ENCODE results near the gene ARSG. TPM values are rescaled to one million over a fixed set of nuclear protein-coding genes. Genes with fewer than 3 reads are reported as not detected.

The ARSG gene
- total RNA-seq, 2 experiments from 2014 or later = 9.0 to 10.5 TPM

DNA sequence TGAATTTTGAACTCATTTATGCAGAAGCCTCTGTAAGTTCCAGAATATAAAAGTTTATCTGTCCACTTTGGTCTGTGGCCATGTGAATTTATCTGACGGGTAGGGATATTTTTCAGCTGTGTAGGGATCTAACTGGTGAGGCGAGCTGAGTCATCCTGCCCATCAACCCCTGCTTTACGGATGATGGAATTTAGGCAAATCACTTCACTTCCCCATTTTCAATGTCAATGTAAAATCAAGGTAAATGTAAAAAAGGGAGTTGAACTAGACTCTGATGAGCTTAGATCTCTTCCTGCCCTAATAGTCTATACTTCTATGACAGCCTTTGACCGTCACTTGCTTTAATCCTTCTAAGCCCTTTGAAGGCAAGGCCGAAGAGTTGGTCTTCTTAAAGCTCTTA is 2.9 kb upstream of the ARSG start:
- CTCF ChIA-PET = interaction anchor here (0.5 to 2.5 kb wide), 5 partner anchors 108 to 552 kb away, joined by 3 to 10 read pairs (median 4); no protein-coding TSS in a partner anchor
- no peaks in the 10 kb centered on the region for H3K9me3 Mint-ChIP-seq
- intact Hi-C loops (cut with micrococcal nuclease) = no loop called here
- H3K4me3 Mint-ChIP-seq = no peak overlapping the region
- peaks cover 1% of the 10 kb centered on the region for H3K36me3 Mint-ChIP-seq (ENCODE audit: low read depth)
- no peak for DNase-seq
- H3K27ac Mint-ChIP-seq = peak overlapping the region; percentile 34
- no peaks in the 10 kb centered on the region for H3K27me3 Mint-ChIP-seq (ENCODE audit: low read depth)
- peaks cover 36% of the 10 kb centered on the region for H3K4me1 Mint-ChIP-seq (ENCODE audit: low read depth)

DNA sequence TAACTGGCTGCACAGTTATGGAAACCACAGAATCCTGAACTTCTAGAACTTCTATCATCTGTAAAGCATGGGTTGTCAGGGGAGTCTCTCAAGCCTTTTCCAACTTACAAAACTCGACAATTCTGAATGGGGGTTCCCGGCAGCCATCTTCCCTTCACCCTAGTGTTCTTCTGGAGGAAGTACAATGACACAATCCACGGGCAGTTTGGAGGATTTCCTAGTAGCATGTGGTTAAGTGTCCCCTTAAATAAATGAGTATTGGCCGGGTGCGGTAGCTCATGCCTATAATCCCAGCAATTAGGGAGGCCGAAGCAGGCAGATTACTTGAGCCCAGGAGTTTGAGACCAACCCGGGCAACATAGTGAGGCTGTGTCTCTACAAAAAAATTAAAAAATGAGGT is 2.5 kb upstream of the ARSG start:
- Mint-ChIP-seq H3K9me3 (no peaks in the 10 kb centered on the region), H3K27ac (peak overlapping the region; percentile 34), H3K36me3 (ENCODE audit: low read depth) (peaks cover 1% of the 10 kb centered on the region), H3K4me3 (no peak overlapping the region), H3K27me3 (ENCODE audit: low read depth) (no peaks in the 10 kb centered on the region), H3K4me1 (ENCODE audit: low read depth) (peaks cover 36% of the 10 kb centered on the region)
- CTCF ChIA-PET = interaction anchor here (0.5 to 2.5 kb wide), 5 partner anchors 108 to 552 kb away, joined by 3 to 10 read pairs (median 4); no protein-coding TSS in a partner anchor
- intact Hi-C loops (cut with micrococcal nuclease) = no loop called here
- DNase-seq = peak; percentile 50

DNA sequence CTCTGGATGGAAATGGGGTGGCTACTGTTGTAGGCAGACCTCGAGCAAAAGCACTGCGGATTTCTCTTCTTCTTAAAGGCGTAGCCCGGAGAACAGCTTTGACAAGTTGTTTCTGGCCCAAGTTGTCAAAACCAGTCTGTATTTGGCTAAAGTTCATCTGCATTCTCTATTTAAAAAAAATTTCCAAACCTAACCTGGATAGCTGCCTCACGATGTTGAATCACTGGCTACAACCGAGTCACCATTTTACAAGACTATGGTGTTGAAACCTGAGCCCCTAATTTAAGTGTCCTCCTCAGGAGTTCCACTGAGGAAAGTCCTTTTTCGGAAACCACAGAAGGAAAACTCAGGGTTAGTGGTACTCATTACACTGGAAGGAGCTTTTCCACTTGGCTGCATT is 1.8 kb upstream of the ARSG start:
- CTCF ChIA-PET = interaction anchor here (1.0 to 2.5 kb wide), 4 partner anchors 25 to 147 kb away, joined by 3 to 10 read pairs (median 7); no protein-coding TSS in a partner anchor
- H3K4me1 Mint-ChIP-seq (ENCODE audit: low read depth) = peaks cover 36% of the 10 kb centered on the region
- H3K27me3 Mint-ChIP-seq (ENCODE audit: low read depth) = no peaks in the 10 kb centered on the region
- DNase-seq = no peak
- peaks cover 1% of the 10 kb centered on the region for H3K36me3 Mint-ChIP-seq (ENCODE audit: low read depth)
- no peaks in the 10 kb centered on the region for H3K9me3 Mint-ChIP-seq
- intact Hi-C loops (cut with micrococcal nuclease) = no loop called here
- peak overlapping the region; percentile 94 for H3K27ac Mint-ChIP-seq
- peak overlapping the region; percentile 89 for H3K4me3 Mint-ChIP-seq

- H3K4me3 Mint-ChIP-seq = peak overlapping the region; percentile 89
- CTCF ChIA-PET = interaction anchor here (1.0 to 2.5 kb wide), 4 partner anchors 25 to 147 kb away, joined by 3 to 10 read pairs (median 7); no protein-coding TSS in a partner anchor
- intact Hi-C loops (cut with micrococcal nuclease) = loop anchor here (2.0 to 10.0 kb wide), 4 partner anchors 31 to 1135 kb away; partner anchors contain the start of gene ABCA5
Observed at GRCh38 chr17:68289936-68290267, 1.4 kb upstream of the ARSG start.

GRCh38 chr17:68290268-68290954 is 884 bp upstream of the ARSG start:
- Mint-ChIP-seq H3K27ac (peak overlapping the region; percentile 94), H3K9me3 (no peaks in the 10 kb centered on the region), H3K4me1 (ENCODE audit: low read depth) (peaks cover 46% of the 10 kb centered on the region), H3K27me3 (ENCODE audit: low read depth) (no peaks in the 10 kb centered on the region), H3K4me3 (peak overlapping the region; percentile 89), H3K36me3 (ENCODE audit: low read depth) (peaks cover 1% of the 10 kb centered on the region)
- CTCF ChIA-PET = interaction anchor here (0.6 to 2.5 kb wide), 6 partner anchors 26 to 146 kb away, joined by 3 to 10 read pairs (median 6); no protein-coding TSS in a partner anchor
- intact Hi-C loops (cut with micrococcal nuclease) = loop anchor here (2.0 to 10.0 kb wide), 4 partner anchors 32 to 1134 kb away; partner anchors contain the start of gene ABCA5
- DNase-seq = peak; percentile 75

More at GRCh38 chr17:68289936-68290267, 1.4 kb upstream of the ARSG start:
- peak; percentile 25 for DNase-seq
- no peaks in the 10 kb centered on the region for H3K27me3 Mint-ChIP-seq (ENCODE audit: low read depth)
- H3K36me3 Mint-ChIP-seq (ENCODE audit: low read depth) = peaks cover 1% of the 10 kb centered on the region
- H3K4me1 Mint-ChIP-seq (ENCODE audit: low read depth) = peaks cover 41% of the 10 kb centered on the region
- H3K27ac Mint-ChIP-seq = peak overlapping the region; percentile 94
- no peaks in the 10 kb centered on the region for H3K9me3 Mint-ChIP-seq

DNA sequence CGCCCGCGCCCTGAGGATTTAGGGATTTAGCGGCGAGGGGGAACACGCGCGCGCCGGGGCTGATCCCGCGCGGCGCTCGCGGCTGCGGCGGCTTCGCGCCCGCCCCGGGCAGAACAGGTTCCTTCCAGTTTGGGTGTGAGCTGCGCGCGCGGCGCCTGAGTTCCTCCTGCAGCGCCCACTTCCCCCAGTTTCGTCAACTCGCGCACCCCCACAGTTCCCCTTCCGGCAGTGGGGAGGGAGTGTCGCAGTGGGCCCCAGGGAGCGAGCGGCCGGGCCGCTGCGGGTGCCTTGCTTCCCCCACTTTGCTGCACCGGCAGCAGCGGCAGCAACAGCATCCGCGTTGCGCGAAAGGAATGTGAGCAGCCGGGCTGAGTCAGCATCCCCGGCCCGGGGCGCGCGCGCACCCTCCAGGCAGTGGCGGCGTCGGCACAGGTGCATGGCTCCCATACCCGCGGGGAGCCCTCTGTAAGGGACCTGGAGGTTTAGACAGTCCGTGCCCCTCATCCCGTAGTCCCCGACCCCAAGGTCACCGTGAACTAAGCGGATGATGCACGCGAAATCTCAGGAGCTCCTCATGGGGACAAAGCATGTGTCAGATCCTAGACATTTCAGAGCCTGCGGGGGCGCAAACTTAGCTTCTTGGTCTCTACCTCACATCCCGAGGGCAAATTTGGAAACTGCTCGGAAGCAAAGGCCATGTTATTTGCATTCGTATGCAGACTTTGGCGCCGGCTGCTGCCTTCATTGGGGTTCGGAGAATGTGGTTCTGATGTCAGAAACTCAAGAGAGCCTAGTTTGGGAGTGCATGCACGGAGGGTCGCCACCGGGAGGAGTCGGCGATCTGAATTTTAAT is 767 bp downstream of the ARSG start:
- Mint-ChIP-seq H3K27ac (peak overlapping the region; percentile 84), H3K4me1 (ENCODE audit: low read depth) (peaks cover 57% of the 10 kb centered on the region), H3K36me3 (ENCODE audit: low read depth) (peaks cover 1% of the 10 kb centered on the region), H3K9me3 (no peaks in the 10 kb centered on the region), H3K4me3 (peak overlapping the region; percentile 81), H3K27me3 (ENCODE audit: low read depth) (no peaks in the 10 kb centered on the region)
- intact Hi-C loops (cut with micrococcal nuclease) = loop anchor here (1.0 to 10.0 kb wide), 14 partner anchors 29 to 1133 kb away; partner anchors contain the start of genes ABCA5, AMZ2 and WIPI1
- peak; percentile 85 for DNase-seq
- CTCF ChIA-PET = interaction anchor here (0.6 to 1.6 kb wide), 6 partner anchors 10 to 143 kb away, joined by 3 to 10 read pairs (median 4); no protein-coding TSS in a partner anchor

DNA sequence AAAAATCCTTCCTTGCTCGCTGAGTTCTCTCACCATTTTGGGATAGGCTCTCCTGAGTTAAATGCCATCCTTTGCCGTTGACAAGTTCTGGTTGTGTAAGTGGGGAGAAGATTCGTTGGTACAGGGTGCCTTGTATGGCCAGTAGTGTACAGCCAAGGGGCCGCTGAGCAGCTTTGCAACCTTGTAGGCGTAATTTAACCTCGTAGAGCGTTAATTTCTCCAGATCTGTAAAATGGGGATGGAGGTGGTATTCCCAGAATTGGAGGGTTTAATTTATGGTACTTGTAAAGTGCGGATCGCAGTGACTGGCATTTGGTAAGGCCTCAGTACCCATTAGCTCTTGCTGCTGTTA is 1.4 kb downstream of the ARSG start:
- no peaks in the 10 kb centered on the region for H3K27me3 Mint-ChIP-seq (ENCODE audit: low read depth)
- peak overlapping the region; percentile 84 for H3K27ac Mint-ChIP-seq
- H3K9me3 Mint-ChIP-seq = no peaks in the 10 kb centered on the region
- peak overlapping the region; percentile 81 for H3K4me3 Mint-ChIP-seq
- no peak for DNase-seq
- CTCF ChIA-PET = interaction anchor here (0.8 to 1.5 kb wide), 4 partner anchors 9 to 143 kb away, joined by 3 to 10 read pairs (median 4); no protein-coding TSS in a partner anchor
- peaks cover 60% of the 10 kb centered on the region for H3K4me1 Mint-ChIP-seq (ENCODE audit: low read depth)
- peaks cover 1% of the 10 kb centered on the region for H3K36me3 Mint-ChIP-seq (ENCODE audit: low read depth)
- intact Hi-C loops (cut with micrococcal nuclease) = loop anchor here (1.0 to 10.0 kb wide), 8 partner anchors 29 to 1132 kb away; partner anchors contain the start of gene AMZ2

DNA sequence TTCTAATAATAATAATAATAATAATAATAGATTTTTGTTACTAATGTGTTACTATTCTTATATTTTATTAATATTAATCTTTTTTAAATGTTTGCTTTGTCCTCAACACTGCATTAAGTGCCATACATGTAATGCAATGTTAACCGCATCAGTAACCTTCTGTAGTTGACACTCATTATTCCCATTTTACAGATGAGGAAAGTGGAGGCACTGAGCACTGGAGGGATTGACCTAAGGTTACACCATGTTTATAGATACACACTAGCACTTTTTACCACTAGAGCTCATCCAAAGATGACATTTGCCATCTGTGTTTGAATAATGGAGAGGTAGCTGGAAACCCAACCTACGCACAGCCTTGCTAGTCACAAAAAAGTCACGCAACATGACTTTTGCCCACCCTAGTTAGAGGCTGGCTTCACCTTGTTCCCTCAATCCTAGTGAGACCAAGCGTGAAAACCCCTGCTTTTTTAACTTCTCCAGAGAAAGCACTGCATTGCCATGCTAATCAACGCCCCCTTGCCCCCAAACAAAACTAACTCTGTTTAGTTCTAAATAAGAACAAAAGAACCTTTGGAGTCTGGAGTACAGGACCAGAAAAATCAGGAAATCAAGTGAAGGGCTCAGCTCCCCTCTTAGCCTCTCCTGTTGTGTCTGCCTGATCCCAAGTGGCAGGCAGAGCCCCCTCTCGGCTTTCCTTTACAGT is 2.3 kb downstream of the ARSG start:
- Mint-ChIP-seq H3K27ac (no peak overlapping the region), H3K27me3 (ENCODE audit: low read depth) (no peaks in the 10 kb centered on the region), H3K36me3 (ENCODE audit: low read depth) (peaks cover 1% of the 10 kb centered on the region), H3K4me1 (ENCODE audit: low read depth) (peaks cover 57% of the 10 kb centered on the region), H3K9me3 (no peaks in the 10 kb centered on the region), H3K4me3 (no peak overlapping the region)
- CTCF ChIA-PET = no interaction called here
- no peak for DNase-seq
- intact Hi-C loops (cut with micrococcal nuclease) = loop anchor here (10.0 kb wide), 1 partner anchor 1131 kb away; no protein-coding TSS in a partner anchor

- intact Hi-C loops (cut with micrococcal nuclease) = loop anchor here (10.0 kb wide), 1 partner anchor 1131 kb away; no protein-coding TSS in a partner anchor
- no peak overlapping the region for H3K4me3 Mint-ChIP-seq
- CTCF ChIA-PET = no interaction called here
- peaks cover 54% of the 10 kb centered on the region for H3K4me1 Mint-ChIP-seq (ENCODE audit: low read depth)
- DNase-seq = no peak
- peaks cover 1% of the 10 kb centered on the region for H3K36me3 Mint-ChIP-seq (ENCODE audit: low read depth)
- no peaks in the 10 kb centered on the region for H3K27me3 Mint-ChIP-seq (ENCODE audit: low read depth)
- no peak overlapping the region for H3K27ac Mint-ChIP-seq
- no peaks in the 10 kb centered on the region for H3K9me3 Mint-ChIP-seq
Observed at GRCh38 chr17:68294196-68294555, 2.9 kb downstream of the ARSG start.

DNA sequence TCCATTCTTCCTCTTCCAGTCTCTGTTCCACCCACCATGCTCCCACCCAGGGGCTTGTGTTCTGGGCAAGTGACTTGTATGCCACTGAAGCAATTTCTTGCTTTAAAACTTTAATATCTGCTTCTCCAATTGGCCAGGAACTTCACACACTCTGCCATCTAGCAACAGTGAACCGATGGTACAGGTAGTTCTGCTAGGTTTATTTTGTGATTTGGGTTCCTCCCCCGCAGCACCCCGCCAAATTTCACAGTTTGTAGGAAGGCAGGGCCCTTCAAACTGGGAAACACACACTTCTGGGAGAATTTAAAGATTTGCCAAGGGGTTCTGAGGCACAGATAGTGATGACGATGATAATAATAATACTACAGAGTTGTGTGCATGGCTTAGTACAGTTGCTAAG is 3.3 kb downstream of the ARSG start:
- H3K27ac Mint-ChIP-seq = no peak overlapping the region
- H3K4me1 Mint-ChIP-seq (ENCODE audit: low read depth) = peaks cover 49% of the 10 kb centered on the region
- H3K4me3 Mint-ChIP-seq = no peak overlapping the region
- CTCF ChIA-PET = no interaction called here
- peaks cover 1% of the 10 kb centered on the region for H3K36me3 Mint-ChIP-seq (ENCODE audit: low read depth)
- no peaks in the 10 kb centered on the region for H3K9me3 Mint-ChIP-seq
- DNase-seq = no peak
- no peaks in the 10 kb centered on the region for H3K27me3 Mint-ChIP-seq (ENCODE audit: low read depth)
- intact Hi-C loops (cut with micrococcal nuclease) = loop anchor here (10.0 kb wide), 1 partner anchor 1130 kb away; no protein-coding TSS in a partner anchor

GRCh38 chr17:68295086-68295485 is 3.8 kb downstream of the ARSG start:
- H3K9me3 Mint-ChIP-seq = no peaks in the 10 kb centered on the region
- H3K27me3 Mint-ChIP-seq (ENCODE audit: low read depth) = no peaks in the 10 kb centered on the region
- H3K4me1 Mint-ChIP-seq (ENCODE audit: low read depth) = peaks cover 45% of the 10 kb centered on the region
- intact Hi-C loops (cut with micrococcal nuclease) = loop anchor here (10.0 kb wide), 1 partner anchor 1130 kb away; no protein-coding TSS in a partner anchor
- H3K36me3 Mint-ChIP-seq (ENCODE audit: low read depth) = peaks cover 1% of the 10 kb centered on the region
- no peak overlapping the region for H3K27ac Mint-ChIP-seq
- CTCF ChIA-PET = no interaction called here
- H3K4me3 Mint-ChIP-seq = no peak overlapping the region
- DNase-seq = peak; percentile 57

All from activated naive CD4-positive, alpha-beta T cell treated with anti-CD3 and anti-CD28 coated beads for 36 hours (primary cell).